HL-60 (cell line): Measurements from ENCODE around the gene MAP3K14.

Experiments
- DNase-seq, 2 experiments: peaks; one replicate each; pipeline ENCODE4 v3.0.0-alpha.2; 2010 to 2020; ENCODE audit warnings: low read depth in 1 of 2, low spot score in 1 of 2
- H3K27ac ChIP-seq: fragments of 250-450 bp; sonication (Bioruptor Pico); replicated peaks from 2 replicates; pipeline ENCODE4 v1.5.1; 2020; ENCODE audit warnings: mild to moderate bottlenecking, moderate library complexity
- H3K27me3 ChIP-seq: fragments of 250-450 bp; sonication (Bioruptor Pico); 2 replicates; pipeline ENCODE4 v1.5.1; 2021; ENCODE audit warnings: mild to moderate bottlenecking, moderate library complexity; ENCODE audit not compliant: insufficient read depth, poor library complexity, severe bottlenecking
- H3K4me3 ChIP-seq: replicated peaks from 2 replicates; pipeline ENCODE4 v1.5.1; 2011; ENCODE audit warnings: mild to moderate bottlenecking, control low read depth, low read length; ENCODE audit not compliant: insufficient read depth
- GABPA ChIP-seq: IDR thresholded peaks from 2 replicates; pipeline ENCODE4 v1.6.1; 2012; ENCODE audit warnings: low read depth
- POLR2AphosphoS5 ChIP-seq: IDR thresholded peaks from 2 replicates; pipeline ENCODE4 v1.6.1; 2012; ENCODE audit warnings: low read depth
- SPI1 ChIP-seq: IDR thresholded peaks from 2 replicates; pipeline ENCODE4 v1.6.1; 2012; ENCODE audit warnings: low read depth, mild to moderate bottlenecking, borderline replicate concordance
- TF ChIP-seq, protein P1 (sequence below): IDR thresholded peaks from one replicate; pipeline ENCODE4 v1.5.1; 2011; ENCODE audit warnings: low read length, control low read depth, inconsistent platforms; ENCODE audit not compliant: insufficient read depth
- TF ChIP-seq, protein P2 (sequence below): IDR thresholded peaks from 2 replicates; pipeline ENCODE4 v1.6.1; 2012; ENCODE audit warnings: low read depth; ENCODE audit not compliant: insufficient replicate concordance

MAP3K14 gene

DNA sequence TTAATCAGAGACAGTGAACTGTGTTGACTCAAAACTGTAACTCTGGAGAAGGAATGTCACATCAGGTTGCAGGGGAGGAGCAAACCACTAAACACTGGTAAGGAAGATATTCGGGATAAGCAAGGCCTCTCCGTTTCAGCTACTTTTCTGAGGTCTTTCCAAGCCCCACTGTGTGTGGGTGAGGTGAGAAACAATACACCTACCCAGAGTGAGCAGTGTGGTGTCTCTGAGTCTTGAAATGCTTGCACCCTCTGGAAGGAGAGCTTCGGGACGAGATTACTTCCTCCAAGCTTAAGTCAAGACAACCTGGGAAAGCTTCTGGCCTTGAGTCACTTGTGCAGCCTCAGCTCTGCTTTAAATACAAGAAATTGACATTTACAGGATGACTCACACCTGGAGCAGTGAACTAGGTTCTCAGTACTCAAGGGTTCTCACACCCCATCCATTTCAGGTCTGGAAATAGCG lies 2.5 kb upstream of the MAP3K14 start:
- Histone ChIP-seq H3K4me3 (no peak overlapping the region), H3K27ac (no peak overlapping the region), H3K27me3 (no peaks in the 10 kb centered on the region)
- TF ChIP-seq SPI1: no peak
- TF ChIP-seq, protein P1, sequence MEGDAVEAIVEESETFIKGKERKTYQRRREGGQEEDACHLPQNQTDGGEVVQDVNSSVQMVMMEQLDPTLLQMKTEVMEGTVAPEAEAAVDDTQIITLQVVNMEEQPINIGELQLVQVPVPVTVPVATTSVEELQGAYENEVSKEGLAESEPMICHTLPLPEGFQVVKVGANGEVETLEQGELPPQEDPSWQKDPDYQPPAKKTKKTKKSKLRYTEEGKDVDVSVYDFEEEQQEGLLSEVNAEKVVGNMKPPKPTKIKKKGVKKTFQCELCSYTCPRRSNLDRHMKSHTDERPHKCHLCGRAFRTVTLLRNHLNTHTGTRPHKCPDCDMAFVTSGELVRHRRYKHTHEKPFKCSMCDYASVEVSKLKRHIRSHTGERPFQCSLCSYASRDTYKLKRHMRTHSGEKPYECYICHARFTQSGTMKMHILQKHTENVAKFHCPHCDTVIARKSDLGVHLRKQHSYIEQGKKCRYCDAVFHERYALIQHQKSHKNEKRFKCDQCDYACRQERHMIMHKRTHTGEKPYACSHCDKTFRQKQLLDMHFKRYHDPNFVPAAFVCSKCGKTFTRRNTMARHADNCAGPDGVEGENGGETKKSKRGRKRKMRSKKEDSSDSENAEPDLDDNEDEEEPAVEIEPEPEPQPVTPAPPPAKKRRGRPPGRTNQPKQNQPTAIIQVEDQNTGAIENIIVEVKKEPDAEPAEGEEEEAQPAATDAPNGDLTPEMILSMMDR: no peak
- TF ChIP-seq POLR2AphosphoS5: no peak
- no peak for TF ChIP-seq GABPA
- TF ChIP-seq, protein P2, sequence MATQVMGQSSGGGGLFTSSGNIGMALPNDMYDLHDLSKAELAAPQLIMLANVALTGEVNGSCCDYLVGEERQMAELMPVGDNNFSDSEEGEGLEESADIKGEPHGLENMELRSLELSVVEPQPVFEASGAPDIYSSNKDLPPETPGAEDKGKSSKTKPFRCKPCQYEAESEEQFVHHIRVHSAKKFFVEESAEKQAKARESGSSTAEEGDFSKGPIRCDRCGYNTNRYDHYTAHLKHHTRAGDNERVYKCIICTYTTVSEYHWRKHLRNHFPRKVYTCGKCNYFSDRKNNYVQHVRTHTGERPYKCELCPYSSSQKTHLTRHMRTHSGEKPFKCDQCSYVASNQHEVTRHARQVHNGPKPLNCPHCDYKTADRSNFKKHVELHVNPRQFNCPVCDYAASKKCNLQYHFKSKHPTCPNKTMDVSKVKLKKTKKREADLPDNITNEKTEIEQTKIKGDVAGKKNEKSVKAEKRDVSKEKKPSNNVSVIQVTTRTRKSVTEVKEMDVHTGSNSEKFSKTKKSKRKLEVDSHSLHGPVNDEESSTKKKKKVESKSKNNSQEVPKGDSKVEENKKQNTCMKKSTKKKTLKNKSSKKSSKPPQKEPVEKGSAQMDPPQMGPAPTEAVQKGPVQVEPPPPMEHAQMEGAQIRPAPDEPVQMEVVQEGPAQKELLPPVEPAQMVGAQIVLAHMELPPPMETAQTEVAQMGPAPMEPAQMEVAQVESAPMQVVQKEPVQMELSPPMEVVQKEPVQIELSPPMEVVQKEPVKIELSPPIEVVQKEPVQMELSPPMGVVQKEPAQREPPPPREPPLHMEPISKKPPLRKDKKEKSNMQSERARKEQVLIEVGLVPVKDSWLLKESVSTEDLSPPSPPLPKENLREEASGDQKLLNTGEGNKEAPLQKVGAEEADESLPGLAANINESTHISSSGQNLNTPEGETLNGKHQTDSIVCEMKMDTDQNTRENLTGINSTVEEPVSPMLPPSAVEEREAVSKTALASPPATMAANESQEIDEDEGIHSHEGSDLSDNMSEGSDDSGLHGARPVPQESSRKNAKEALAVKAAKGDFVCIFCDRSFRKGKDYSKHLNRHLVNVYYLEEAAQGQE: no peak
- DNase-seq: no peak

DNA sequence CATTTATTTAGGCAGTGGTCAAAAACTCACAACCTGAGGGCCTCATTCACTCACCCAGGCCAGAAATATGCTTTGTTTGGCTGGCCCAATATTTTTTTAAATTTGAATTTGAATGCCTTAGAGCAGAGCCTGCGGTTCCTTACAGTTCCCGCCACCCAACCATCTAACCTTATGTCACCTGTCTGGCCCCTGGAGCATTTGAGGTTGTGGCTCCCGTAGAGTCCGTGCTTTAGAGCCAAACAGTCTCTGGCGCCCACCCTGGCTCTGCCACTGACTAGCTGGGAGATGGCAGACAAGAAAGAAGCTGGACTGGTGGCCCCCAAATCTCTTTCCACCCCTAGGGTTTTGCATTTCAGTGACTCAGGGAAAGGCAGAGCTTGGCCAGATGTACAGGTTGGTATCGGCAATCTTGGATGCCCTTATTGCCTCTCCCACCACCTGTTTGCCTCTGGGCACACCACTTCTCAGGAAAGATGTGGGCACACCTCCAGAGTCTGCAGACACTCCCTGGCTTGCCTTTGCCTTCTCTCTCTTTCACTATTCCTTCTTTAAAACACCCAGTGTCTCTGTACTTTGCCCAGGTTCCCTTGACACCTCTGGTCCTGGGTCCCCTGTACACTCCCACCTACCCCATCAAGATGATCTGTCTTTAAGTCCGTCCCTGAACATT lies 1.9 kb upstream of the MAP3K14 start:
- no peak for DNase-seq
- Histone ChIP-seq H3K4me3 (no peak overlapping the region), H3K27me3 (no peaks in the 10 kb centered on the region), H3K27ac (no peak overlapping the region)
- TF ChIP-seq GABPA (no peak), SPI1 (no peak), POLR2AphosphoS5 (no peak)
- TF ChIP-seq, protein P2: no peak
- TF ChIP-seq, protein P1: no peak

DNA sequence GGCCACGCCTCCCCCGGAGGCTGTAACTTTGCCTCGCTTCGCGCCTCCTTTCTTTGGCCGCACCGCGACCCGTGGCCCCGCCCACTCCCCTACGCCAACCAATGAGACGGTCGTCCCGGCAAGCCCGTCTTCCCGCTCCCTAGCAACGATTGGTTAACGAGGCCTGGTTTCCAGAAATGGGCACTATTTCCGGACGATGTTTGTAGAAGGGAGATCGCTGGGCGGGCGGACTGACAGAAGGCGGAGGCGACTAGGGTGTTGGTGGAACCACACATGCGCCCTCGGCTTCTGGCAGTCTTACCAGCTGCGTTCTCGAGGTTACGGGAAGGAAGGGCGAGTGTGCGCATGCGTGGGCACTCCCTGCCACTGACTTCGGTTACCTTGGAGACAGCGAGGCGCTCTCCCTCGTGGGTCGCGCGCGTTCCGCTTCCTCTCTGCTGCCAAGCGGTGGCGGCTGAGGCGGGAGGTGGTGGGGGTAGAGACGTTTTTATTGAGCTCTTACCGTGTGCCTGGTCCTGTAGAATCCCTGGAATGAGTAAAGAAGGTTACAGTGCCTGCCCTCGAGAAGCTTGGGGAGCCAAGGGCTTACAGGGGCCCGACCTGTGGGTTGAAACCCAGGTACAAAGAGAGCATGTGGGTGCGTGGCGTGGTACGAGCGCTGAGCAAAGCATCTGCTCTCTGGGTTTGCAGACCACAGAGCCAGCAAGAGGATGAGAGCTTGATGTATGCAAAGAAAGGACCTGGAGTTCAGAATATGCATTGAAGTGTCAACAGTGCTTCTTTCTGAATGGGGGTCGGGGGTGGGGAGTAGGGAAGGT lies 500 bp upstream of the MAP3K14 start:
- DNase-seq: peak; percentile 99 to 100
- Histone ChIP-seq H3K4me3 (peak overlapping the region; percentile 47), H3K27me3 (no peaks in the 10 kb centered on the region), H3K27ac (peak overlapping the region; percentile 80)
- TF ChIP-seq POLR2AphosphoS5: peak; percentile 89
- TF ChIP-seq, protein P2: peak; percentile 41
- TF ChIP-seq GABPA: no peak
- peak; percentile 88 for TF ChIP-seq SPI1
